GM21825 (cell line): Measurements from ENCODE around the gene UBQLN2.
"Not testable (repeated sequence)": the region's sequence is repeated elsewhere in the genome, so short reads cannot be mapped to it uniquely, and the experiment has no call there.

Source experiments
- ATAC-seq: cut with Tn5 transposase; IDR thresholded peaks from one replicate; pipeline ENCODE4 v1.9.1; 2021; ENCODE audit warnings: mild to moderate bottlenecking, moderate library complexity; ENCODE audit not compliant: unreplicated experiment

UBQLN2 gene

DNA sequence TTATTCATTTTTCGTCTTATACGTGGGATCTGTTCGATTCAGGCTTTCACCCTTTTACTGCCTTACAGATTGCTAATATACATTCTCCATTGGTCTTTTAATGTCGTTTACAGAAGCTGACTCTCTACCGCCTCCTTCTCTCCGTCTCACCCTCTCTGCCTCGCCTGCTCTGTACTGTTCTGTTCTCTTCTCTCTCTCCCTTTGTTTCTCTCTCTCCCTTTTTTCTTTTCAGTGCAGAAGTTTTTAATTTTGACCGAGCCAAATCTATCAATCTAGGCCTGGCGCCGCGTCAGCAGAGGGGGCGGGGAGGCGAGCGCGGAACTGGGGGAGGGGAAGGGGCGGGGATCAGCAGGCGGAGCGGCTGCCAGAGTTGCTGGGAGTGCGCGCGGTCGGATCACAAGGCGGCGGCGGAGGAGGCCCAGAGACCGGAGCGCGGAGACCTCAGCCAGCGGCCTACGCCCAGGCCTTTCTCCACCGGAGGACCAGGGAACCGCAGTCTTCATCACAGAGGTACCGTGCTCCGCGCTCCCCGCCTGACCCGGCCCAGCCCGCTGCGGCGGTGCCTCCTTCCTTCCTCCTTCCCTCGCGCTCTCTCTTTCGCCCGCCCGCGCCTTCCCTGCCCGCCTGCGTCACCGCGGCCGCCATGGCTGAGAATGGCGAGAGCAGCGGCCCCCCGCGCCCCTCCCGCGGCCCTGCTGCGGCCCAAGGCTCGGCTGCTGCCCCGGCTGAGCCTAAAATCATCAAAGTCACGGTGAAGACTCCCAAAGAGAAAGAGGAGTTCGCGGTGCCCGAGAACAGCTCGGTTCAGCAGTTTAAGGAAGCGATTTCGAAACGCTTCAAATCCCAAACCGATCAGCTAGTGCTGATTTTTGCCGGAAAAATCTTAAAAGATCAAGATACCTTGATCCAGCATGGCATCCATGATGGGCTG, at the start of gene UBQLN2:
Gene UBQLN2 (plus strand): TSS at position 397 of the 931 bp plus-strand sequence. CDS start 247 bp downstream, at position 644.
- ATAC-seq: peak; percentile 65

- no peak for ATAC-seq
Measured at GRCh38 chrX:56519642-56520041, 43.8 kb upstream of the UBQLN2 start.

- not testable (repeated sequence) for ATAC-seq
Measured at GRCh38 chrX:56529482-56530007, 33.9 kb upstream of the UBQLN2 start.

GRCh38 chrX:56530011-56530410, 33.4 kb upstream of the UBQLN2 start:
- ATAC-seq: no peak

DNA sequence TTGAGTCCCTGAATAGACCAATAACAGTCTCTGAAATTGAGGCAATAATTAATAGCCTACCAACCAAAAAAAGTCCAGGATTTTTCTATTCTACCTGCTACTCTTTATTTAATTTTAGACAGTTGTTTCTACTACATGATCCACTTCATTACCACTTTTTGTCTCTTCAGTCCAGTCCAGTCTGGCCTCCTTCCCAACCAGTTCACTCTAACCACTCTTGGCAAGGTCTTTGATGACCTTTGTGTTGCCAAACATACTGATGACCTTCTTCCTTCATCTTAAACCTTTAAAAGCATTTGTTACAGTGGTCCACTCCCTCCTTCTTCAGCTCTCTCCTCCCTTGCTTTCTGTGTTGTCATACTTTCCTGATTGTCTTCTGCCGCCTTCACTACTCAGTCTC, 12.8 kb upstream of the UBQLN2 start:
- ATAC-seq: no peak

GRCh38 chrX:56554870-56555269, 8.6 kb upstream of the UBQLN2 start:
- no peak for ATAC-seq

DNA sequence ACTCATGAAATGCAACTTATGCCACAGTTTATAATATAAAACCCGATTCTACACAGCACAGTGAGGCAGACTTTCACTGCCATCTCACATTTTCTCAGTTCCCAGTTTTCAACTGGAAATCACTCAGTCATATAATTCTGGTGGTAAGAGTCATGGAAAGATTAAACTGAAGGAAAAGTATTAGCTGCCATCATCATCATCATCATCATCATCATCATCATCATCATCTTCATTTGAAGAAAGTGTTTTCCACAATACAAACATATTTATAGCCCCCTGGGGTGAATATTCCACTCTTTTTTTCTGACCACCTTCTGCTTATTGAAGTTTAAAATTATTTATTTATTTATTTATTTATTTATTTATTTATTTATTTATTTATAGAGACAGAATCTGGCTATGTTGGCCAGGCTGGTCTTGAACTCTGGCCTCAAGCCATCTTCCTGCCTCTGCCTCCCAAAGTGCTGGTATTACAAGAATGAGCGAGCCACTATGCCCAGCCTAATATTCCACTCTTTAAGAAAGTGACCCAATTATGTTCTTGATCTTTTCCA, 6.0 kb upstream of the UBQLN2 start:
- ATAC-seq: no peak

DNA sequence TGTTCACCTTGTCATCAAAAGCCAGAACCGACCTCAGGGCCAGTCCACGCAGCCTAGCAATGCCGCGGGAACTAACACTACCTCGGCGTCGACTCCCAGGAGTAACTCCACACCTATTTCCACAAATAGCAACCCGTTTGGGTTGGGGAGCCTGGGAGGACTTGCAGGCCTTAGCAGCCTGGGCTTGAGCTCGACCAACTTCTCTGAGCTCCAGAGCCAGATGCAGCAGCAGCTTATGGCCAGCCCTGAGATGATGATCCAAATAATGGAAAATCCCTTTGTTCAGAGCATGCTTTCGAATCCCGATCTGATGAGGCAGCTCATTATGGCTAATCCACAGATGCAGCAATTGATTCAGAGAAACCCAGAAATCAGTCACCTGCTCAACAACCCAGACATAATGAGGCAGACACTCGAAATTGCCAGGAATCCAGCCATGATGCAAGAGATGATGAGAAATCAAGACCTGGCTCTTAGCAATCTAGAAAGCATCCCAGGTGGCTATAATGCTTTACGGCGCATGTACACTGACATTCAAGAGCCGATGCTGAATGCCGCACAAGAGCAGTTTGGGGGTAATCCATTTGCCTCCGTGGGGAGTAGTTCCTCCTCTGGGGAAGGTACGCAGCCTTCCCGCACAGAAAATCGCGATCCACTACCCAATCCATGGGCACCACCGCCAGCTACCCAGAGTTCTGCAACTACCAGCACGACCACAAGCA, 898 bp downstream of the UBQLN2 start:
- no peak for ATAC-seq

DNA sequence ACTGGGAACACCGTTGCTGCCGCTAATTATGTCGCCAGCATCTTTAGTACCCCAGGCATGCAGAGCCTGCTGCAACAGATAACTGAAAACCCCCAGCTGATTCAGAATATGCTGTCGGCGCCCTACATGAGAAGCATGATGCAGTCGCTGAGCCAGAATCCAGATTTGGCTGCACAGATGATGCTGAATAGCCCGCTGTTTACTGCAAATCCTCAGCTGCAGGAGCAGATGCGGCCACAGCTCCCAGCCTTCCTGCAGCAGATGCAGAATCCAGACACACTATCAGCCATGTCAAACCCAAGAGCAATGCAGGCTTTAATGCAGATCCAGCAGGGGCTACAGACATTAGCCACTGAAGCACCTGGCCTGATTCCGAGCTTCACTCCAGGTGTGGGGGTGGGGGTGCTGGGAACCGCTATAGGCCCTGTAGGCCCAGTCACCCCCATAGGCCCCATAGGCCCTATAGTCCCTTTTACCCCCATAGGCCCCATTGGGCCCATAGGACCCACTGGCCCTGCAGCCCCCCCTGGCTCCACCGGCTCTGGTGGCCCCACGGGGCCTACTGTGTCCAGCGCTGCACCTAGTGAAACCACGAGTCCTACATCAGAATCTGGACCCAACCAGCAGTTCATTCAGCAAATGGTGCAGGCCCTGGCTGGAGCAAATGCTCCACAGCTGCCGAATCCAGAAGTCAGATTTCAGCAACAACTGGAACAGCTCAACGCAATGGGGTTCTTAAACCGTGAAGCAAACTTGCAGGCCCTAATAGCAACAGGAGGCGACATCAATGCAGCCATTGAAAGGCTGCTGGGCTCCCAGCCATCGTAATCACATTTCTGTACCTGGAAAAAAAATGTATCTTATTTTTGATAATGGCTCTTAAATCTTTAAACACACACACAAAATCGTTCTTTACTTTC, 1.8 kb downstream of the UBQLN2 start:
- ATAC-seq: no peak

DNA sequence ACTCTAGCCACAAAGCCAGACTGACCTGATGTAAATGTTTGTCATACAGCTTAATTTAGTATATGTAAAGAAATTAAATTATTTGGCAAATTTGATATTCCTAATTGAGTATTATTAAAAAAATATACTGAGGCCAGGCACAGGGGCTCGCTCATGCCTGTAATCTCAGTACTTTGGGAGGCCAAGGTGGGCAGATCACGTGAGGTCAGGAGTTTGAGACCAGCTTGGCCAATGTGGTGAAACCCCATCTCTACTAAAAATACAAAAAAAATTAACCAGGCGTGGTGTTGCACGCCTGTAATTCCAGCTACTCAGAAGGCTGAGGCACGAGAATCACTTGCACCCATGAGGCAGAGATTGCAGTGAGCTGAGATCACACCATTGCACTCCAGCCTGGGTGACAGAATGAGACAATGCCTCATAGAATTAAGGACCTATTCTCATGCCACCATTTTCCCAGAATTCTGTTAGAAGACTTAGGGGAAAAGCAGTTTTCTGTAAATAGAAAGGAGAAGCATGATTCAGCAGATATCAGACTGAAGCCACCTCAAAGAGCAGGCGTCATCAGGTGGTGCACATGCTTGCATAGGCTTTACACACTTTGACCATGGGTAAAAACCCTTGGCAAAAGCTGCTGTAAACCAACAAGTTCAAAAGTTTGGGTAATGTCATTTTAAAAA, 6.1 kb downstream of the UBQLN2 start:
- no peak for ATAC-seq

GRCh38 chrX:56572975-56573374, 9.5 kb downstream of the UBQLN2 start:
- no peak for ATAC-seq

GRCh38 chrX:56574861-56575260, 11.4 kb downstream of the UBQLN2 start:
- no peak for ATAC-seq

DNA sequence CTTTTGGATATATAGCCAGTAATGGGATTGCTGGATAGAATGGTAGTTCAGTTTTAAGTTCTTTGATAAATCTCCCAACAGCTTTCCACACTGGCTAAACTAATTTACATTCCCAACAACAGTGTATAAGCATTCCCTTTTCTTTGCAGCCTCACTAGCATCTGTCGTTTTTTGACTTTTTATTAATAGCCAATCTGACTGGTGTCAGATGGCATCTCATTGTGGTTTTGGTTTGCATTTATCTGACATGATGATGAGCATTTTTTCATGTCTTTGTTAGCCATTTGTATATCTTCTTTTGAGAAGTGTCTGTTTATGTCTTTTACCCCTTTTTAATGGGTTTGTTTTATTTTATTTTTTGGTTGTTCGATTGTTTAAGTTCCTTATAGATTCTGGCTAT, 13.3 kb downstream of the UBQLN2 start:
- no peak for ATAC-seq

- ATAC-seq: no peak
Measured at GRCh38 chrX:56588397-56589188, 25.2 kb downstream of the UBQLN2 start.

- ATAC-seq: not testable (repeated sequence)
Measured at GRCh38 chrX:56591830-56592229, 28.4 kb downstream of the UBQLN2 start.

- no peak for ATAC-seq
Measured at GRCh38 chrX:56600141-56600540, 36.7 kb downstream of the UBQLN2 start.

GRCh38 chrX:56600987-56601386, 37.6 kb downstream of the UBQLN2 start:
- no peak for ATAC-seq

DNA sequence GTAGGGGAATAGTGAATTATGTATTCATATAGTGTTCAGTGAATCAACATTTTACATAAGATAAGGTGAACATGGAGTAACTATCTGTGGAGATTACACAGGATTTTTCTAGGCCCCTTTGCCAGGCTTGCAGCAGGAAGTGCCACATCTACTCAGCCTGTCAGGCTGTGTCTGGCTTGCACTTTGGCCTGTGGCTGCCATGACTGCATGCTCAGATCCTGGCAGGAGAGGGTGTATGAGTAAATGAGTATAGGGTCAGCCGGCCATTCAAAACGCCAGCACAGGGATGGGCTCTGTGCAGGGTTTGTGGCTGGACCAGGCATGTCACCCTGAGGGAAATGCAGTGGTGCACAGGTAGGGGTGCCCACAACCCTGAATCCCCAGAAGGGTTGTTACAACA, 51.9 kb downstream of the UBQLN2 start:
- no peak for ATAC-seq
